ENCODE data around the gene REELD1.
A peak's percentile ranks its signal among the peaks of the same experiment; 100 is the strongest.

REELD1 gene

GRCh38 chr4:146238107-146238506 lies 23.8 kb downstream of the REELD1 start:
- no peak overlapping the region for H3K4me3 ChIP-seq (ENCODE audit: low read depth, low read length)
- TF ChIP-seq CTCF (IDR thresholded peaks at IDR 0.05; ENCODE audit: low read depth, low read length): no peak

GRCh38 chr4:146243141-146243882 lies 29.0 kb downstream of the REELD1 start:
- H3K4me3 ChIP-seq (ENCODE audit: low read depth, low read length): no peak overlapping the region
- TF ChIP-seq CTCF (IDR thresholded peaks at IDR 0.05; ENCODE audit: low read depth, low read length): 0 out of 2 replicates have a peak, but pooled peaks have one; percentile 6

GRCh38 chr4:146243883-146244277 lies 29.5 kb downstream of the REELD1 start:
- TF ChIP-seq CTCF (IDR thresholded peaks at IDR 0.05; ENCODE audit: low read depth, low read length): no peak
- no peak overlapping the region for H3K4me3 ChIP-seq (ENCODE audit: low read depth, low read length)

GRCh38 chr4:146244496-146244895 lies 30.2 kb downstream of the REELD1 start:
- H3K4me3 ChIP-seq (ENCODE audit: low read depth, low read length): no peak overlapping the region
- TF ChIP-seq CTCF (IDR thresholded peaks at IDR 0.05; ENCODE audit: low read depth, low read length): no peak

GRCh38 chr4:146245246-146245645 lies 30.9 kb downstream of the REELD1 start:
- no peak overlapping the region for H3K4me3 ChIP-seq (ENCODE audit: low read depth, low read length)
- TF ChIP-seq CTCF (IDR thresholded peaks at IDR 0.05; ENCODE audit: low read depth, low read length): no peak

- TF ChIP-seq CTCF (IDR thresholded peaks at IDR 0.05; ENCODE audit: low read depth, low read length): no peak
- no peak overlapping the region for H3K4me3 ChIP-seq (ENCODE audit: low read depth, low read length)
Measured at GRCh38 chr4:146245850-146246249, 31.5 kb downstream of the REELD1 start.

- TF ChIP-seq CTCF (IDR thresholded peaks at IDR 0.05; ENCODE audit: low read depth, low read length): no peak
- H3K4me3 ChIP-seq (ENCODE audit: low read depth, low read length): no peak overlapping the region
Measured at GRCh38 chr4:146246381-146246780, 32.0 kb downstream of the REELD1 start.
